Endodermal cell (in vitro differentiated cells): ENCODE measurements around the gene NMRK2. TPM values are rescaled to one million over a fixed set of nuclear protein-coding genes. Genes with fewer than 3 reads are reported as not detected.

Source experiments
- DNase-seq: peaks from one replicate; pipeline ENCODE4 v3.0.0-alpha.2; 2017
- H3K27ac ChIP-seq: 2 replicates; pipeline ENCODE4 v1.5.1; 2013; ENCODE audit warnings: mild to moderate bottlenecking, low read depth, low read length, moderate library complexity
- H3K27me3 ChIP-seq: 2 replicates; pipeline ENCODE4 v1.6.1; 2013; ENCODE audit warnings: mild to moderate bottlenecking, low read length, moderate library complexity; ENCODE audit not compliant: insufficient read depth, control insufficient read depth, poor library complexity, severe bottlenecking
- H3K36me3 ChIP-seq: 2 replicates; pipeline ENCODE4 v1.7.0; 2013; ENCODE audit warnings: mild to moderate bottlenecking, low read length, moderate library complexity; ENCODE audit not compliant: control insufficient read depth, insufficient read depth
- H3K4me1 ChIP-seq: one replicate; pipeline ENCODE4 v1.7.0; 2013; ENCODE audit warnings: low read length; ENCODE audit not compliant: control insufficient read depth, insufficient read depth
- H3K4me3 ChIP-seq: 2 replicates; pipeline ENCODE4 v1.5.1; 2013; ENCODE audit warnings: mild to moderate bottlenecking, low read length, moderate library complexity
- H3K9ac ChIP-seq: 2 replicates; pipeline ENCODE4 v1.6.1; 2013; ENCODE audit warnings: mild to moderate bottlenecking, low read length, moderate library complexity; ENCODE audit not compliant: poor library complexity, severe bottlenecking; ENCODE audit errors: extremely low read depth
- H3K9me3 ChIP-seq: 2 replicates; pipeline ENCODE4 v1.6.1; 2013; ENCODE audit warnings: mild to moderate bottlenecking, low read length, moderate library complexity; ENCODE audit not compliant: control insufficient read depth
- H3K27ac Mint-ChIP-seq: 2 replicates; pipeline ENCODE4 v1.8.0; 2020; ENCODE audit warnings: mixed read lengths
- H3K27me3 Mint-ChIP-seq: 2 replicates; pipeline ENCODE4 v1.8.0; 2021; ENCODE audit warnings: mild to moderate bottlenecking, mixed read lengths; ENCODE audit not compliant: insufficient read depth
- H3K36me3 Mint-ChIP-seq: 2 replicates; pipeline ENCODE4 v1.8.0; 2020; ENCODE audit warnings: low read depth, mixed read lengths
- H3K4me1 Mint-ChIP-seq: 2 replicates; pipeline ENCODE4 v1.8.0; 2020; ENCODE audit warnings: mixed read lengths
- H3K4me3 Mint-ChIP-seq: 2 replicates; pipeline ENCODE4 v1.8.0; 2020; ENCODE audit warnings: mild to moderate bottlenecking, moderate library complexity, mixed read lengths
- H3K9me3 Mint-ChIP-seq: 2 replicates; pipeline ENCODE4 v1.8.0; 2020; ENCODE audit warnings: mild to moderate bottlenecking, mixed read lengths
- CTCF ChIP-seq: fragments of 200-600 bp; sonication (generic); conservative IDR thresholded peaks from 2 replicates; pipeline ENCODE4 v1.5.0; 2021; ENCODE audit warnings: antibody characterized with exemption, mild to moderate bottlenecking
- WGBS, 2 experiments: methylation state at CpG; one replicate each; pipeline versions ENCODE4 v1.1.5 to v1.1.7; 2013; ENCODE audit warnings: missing lambda C conversion rate in 2 of 2, mixed read lengths in 1 of 2; ENCODE audit not compliant: insufficient coverage in 1 of 2, insufficient read length in 1 of 2; 5-methylcytosine and 5-hydroxymethylcytosine counted together
- total RNA-seq, 2 donors: library from RNA; stranded (reverse); fragmentation: NEBNext Ultra II Directional in 1 of 2; extraction: Animal tissue kit (Norgen Biotek cat#: 25700) in 1 of 2; gene quantifications; 2 replicates in 1 of 2; 3 replicates in 1 of 2; pipeline ENCODE4 v1.2.1, GENCODE V29; 2021

Gene NMRK2
- total RNA-seq, 2 donors from 2014 or later = 22.1 to 36.4 TPM

GRCh38 chr19:3899531-3900294, 33.2 kb upstream of the NMRK2 start:
- WGBS, 2 experiments = 91 to 95% methylated on average over 15 to 18 of the region's 18 CpGs

GRCh38 chr19:3902317-3902973, 30.4 kb upstream of the NMRK2 start:
- H3K4me1 Mint-ChIP-seq = no peaks in the 10 kb centered on the region
- H3K36me3 ChIP-seq = no peaks in the 10 kb centered on the region
- no peaks in the 10 kb centered on the region for H3K27me3 Mint-ChIP-seq
- H3K9me3 ChIP-seq = peaks cover 7% of the 10 kb centered on the region
- no peak overlapping the region for H3K27ac Mint-ChIP-seq
- H3K9me3 Mint-ChIP-seq = peaks cover 15% of the 10 kb centered on the region
- no peaks in the 10 kb centered on the region for H3K27me3 ChIP-seq
- H3K4me3 ChIP-seq = no peak overlapping the region
- no peak for TF ChIP-seq CTCF
- peaks cover 4% of the 10 kb centered on the region for H3K36me3 Mint-ChIP-seq
- no peak overlapping the region for H3K9ac ChIP-seq
- no peak overlapping the region for H3K27ac ChIP-seq
- 91 to 92% methylated on average over 13 to 15 of the region's 15 CpGs for WGBS, 2 experiments
- DNase-seq = no peak
- no peaks in the 10 kb centered on the region for H3K4me1 ChIP-seq
- no peak overlapping the region for H3K4me3 Mint-ChIP-seq

More at GRCh38 chr19:3899531-3900294, 33.2 kb upstream of the NMRK2 start:
- Mint-ChIP-seq H3K4me1 (no peaks in the 10 kb centered on the region), H3K9me3 (peaks cover 15% of the 10 kb centered on the region), H3K27ac (no peak overlapping the region), H3K36me3 (peaks cover 4% of the 10 kb centered on the region), H3K27me3 (no peaks in the 10 kb centered on the region), H3K4me3 (no peak overlapping the region)
- Histone ChIP-seq H3K27me3 (no peaks in the 10 kb centered on the region), H3K9me3 (peaks cover 7% of the 10 kb centered on the region), H3K4me3 (no peak overlapping the region), H3K9ac (no peak overlapping the region), H3K4me1 (no peaks in the 10 kb centered on the region), H3K27ac (no peak overlapping the region), H3K36me3 (no peaks in the 10 kb centered on the region)
- DNase-seq = no peak
- no peak for TF ChIP-seq CTCF

- Mint-ChIP-seq H3K36me3 (peaks cover 4% of the 10 kb centered on the region), H3K27me3 (no peaks in the 10 kb centered on the region), H3K4me1 (no peaks in the 10 kb centered on the region), H3K4me3 (no peak overlapping the region), H3K27ac (no peak overlapping the region), H3K9me3 (peaks cover 7% of the 10 kb centered on the region)
- WGBS, 2 experiments = 93 to 95% methylated on average over 3 to 7 of the region's 8 CpGs
- no peaks in the 10 kb centered on the region for H3K27me3 ChIP-seq
- H3K27ac ChIP-seq = no peak overlapping the region
- no peak for TF ChIP-seq CTCF
- H3K9ac ChIP-seq = no peak overlapping the region
- no peaks in the 10 kb centered on the region for H3K4me1 ChIP-seq
- no peak overlapping the region for H3K4me3 ChIP-seq
- H3K9me3 ChIP-seq = no peaks in the 10 kb centered on the region
- H3K36me3 ChIP-seq = no peaks in the 10 kb centered on the region
- DNase-seq = no peak
These were observed 28.6 kb upstream of the NMRK2 start for GRCh38 chr19:3904233-3904632.
